ENCODE measurements around the gene CAVIN2.

Gene CAVIN2

GRCh38 chr2:191821078-191821477 lies 25.8 kb downstream of the CAVIN2 start:
- TF ChIP-seq CTCF (IDR thresholded peaks at IDR 0.05; ENCODE audit: insufficient read depth, low read length, poor library complexity, severe bottlenecking) (no peak), EZH2phosphoT487 (conservative IDR thresholded peaks at IDR 0.05; ENCODE audit: low read length) (no peak)
- Histone ChIP-seq H3K27ac (ENCODE audit: low read depth, low read length) (no peak overlapping the region), H3K36me3 (ENCODE audit: low read length) (no peaks in the 10 kb centered on the region)

GRCh38 chr2:191818725-191819350 lies 28.1 kb downstream of the CAVIN2 start:
- no peak overlapping the region for H3K27ac ChIP-seq (ENCODE audit: low read depth, low read length)
- no peaks in the 10 kb centered on the region for H4K20me1 ChIP-seq (ENCODE audit: low read depth, low read length)
- no peak overlapping the region for H3K4me3 ChIP-seq (ENCODE audit: insufficient read depth, low read length, poor library complexity, severe bottlenecking)
- TF ChIP-seq EZH2phosphoT487 (conservative IDR thresholded peaks at IDR 0.05; ENCODE audit: low read length) (no peak), CTCF (IDR thresholded peaks at IDR 0.05; ENCODE audit: insufficient read depth, low read length, poor library complexity, severe bottlenecking) (no peak)
- no peaks in the 10 kb centered on the region for H3K27me3 ChIP-seq (ENCODE audit: low read length)
- H3K79me2 ChIP-seq (ENCODE audit: insufficient read depth, low read length), result no peaks in the 10 kb centered on the region
- no peaks in the 10 kb centered on the region for H3F3A ChIP-seq (ENCODE audit: insufficient read depth)
- no peak overlapping the region for H3K4me2 ChIP-seq (ENCODE audit: low read depth, low read length, poor library complexity, severe bottlenecking)
- no peaks in the 10 kb centered on the region for H3K36me3 ChIP-seq (ENCODE audit: low read length)
- no peaks in the 10 kb centered on the region for H3K9me3 ChIP-seq (ENCODE audit: insufficient read depth, low read length)
- H2AFZ ChIP-seq (ENCODE audit: low read depth, low read length, severe bottlenecking), result no peak overlapping the region
- H3K9ac ChIP-seq (ENCODE audit: low read length), result no peak overlapping the region
- no peaks in the 10 kb centered on the region for H3K9me2 ChIP-seq (replicated peaks; ENCODE audit: insufficient read depth, low read length)

More at GRCh38 chr2:191821078-191821477, 25.8 kb downstream of the CAVIN2 start:
- Histone ChIP-seq H3K79me2 (ENCODE audit: insufficient read depth, low read length) (no peaks in the 10 kb centered on the region), H2AFZ (ENCODE audit: low read depth, low read length, severe bottlenecking) (no peak overlapping the region), H3K4me3 (ENCODE audit: insufficient read depth, low read length, poor library complexity, severe bottlenecking) (no peak overlapping the region), H3K9ac (ENCODE audit: low read length) (no peak overlapping the region), H4K20me1 (ENCODE audit: low read depth, low read length) (no peaks in the 10 kb centered on the region), H3K27me3 (ENCODE audit: low read length) (no peaks in the 10 kb centered on the region), H3K4me2 (ENCODE audit: low read depth, low read length, poor library complexity, severe bottlenecking) (no peak overlapping the region), H3K9me2 (replicated peaks; ENCODE audit: insufficient read depth, low read length) (no peaks in the 10 kb centered on the region), H3K9me3 (ENCODE audit: insufficient read depth, low read length) (no peaks in the 10 kb centered on the region), H3F3A (ENCODE audit: insufficient read depth) (no peaks in the 10 kb centered on the region)

GRCh38 chr2:191818133-191818532 lies 28.8 kb downstream of the CAVIN2 start:
- no peak overlapping the region for H3K4me3 ChIP-seq (ENCODE audit: insufficient read depth, low read length, poor library complexity, severe bottlenecking)
- no peak overlapping the region for H3K9ac ChIP-seq (ENCODE audit: low read length)
- H3K27ac ChIP-seq (ENCODE audit: low read depth, low read length), result no peak overlapping the region
- H4K20me1 ChIP-seq (ENCODE audit: low read depth, low read length), result no peaks in the 10 kb centered on the region
- no peaks in the 10 kb centered on the region for H3F3A ChIP-seq (ENCODE audit: insufficient read depth)
- TF ChIP-seq CTCF (IDR thresholded peaks at IDR 0.05; ENCODE audit: insufficient read depth, low read length, poor library complexity, severe bottlenecking), result no peak
- no peak for TF ChIP-seq EZH2phosphoT487 (conservative IDR thresholded peaks at IDR 0.05; ENCODE audit: low read length)
- no peak overlapping the region for H3K4me2 ChIP-seq (ENCODE audit: low read depth, low read length, poor library complexity, severe bottlenecking)
- no peaks in the 10 kb centered on the region for H3K27me3 ChIP-seq (ENCODE audit: low read length)
- H3K36me3 ChIP-seq (ENCODE audit: low read length), result no peaks in the 10 kb centered on the region
- no peaks in the 10 kb centered on the region for H3K9me3 ChIP-seq (ENCODE audit: insufficient read depth, low read length)
- no peak overlapping the region for H2AFZ ChIP-seq (ENCODE audit: low read depth, low read length, severe bottlenecking)
- no peaks in the 10 kb centered on the region for H3K9me2 ChIP-seq (replicated peaks; ENCODE audit: insufficient read depth, low read length)
- H3K79me2 ChIP-seq (ENCODE audit: insufficient read depth, low read length), result no peaks in the 10 kb centered on the region

Measured in SU-DHL-6 (cell line).